MM.1S (cell line): ENCODE data around the gene L3MBTL4.

Experiments used
- DNase-seq: peaks from one replicate; pipeline ENCODE4 v3.0.0-alpha.2; 2015
- H2AFZ ChIP-seq: fragments of 300-600 bp; sonication (generic); 2 replicates; pipeline ENCODE4 v1.6.0; 2016; ENCODE audit warnings: antibody characterized with exemption, low read length
- H3F3A ChIP-seq: fragments of 300-600 bp; sonication (generic); 2 replicates; pipeline ENCODE4 v1.6.1; 2016; ENCODE audit warnings: mild to moderate bottlenecking, antibody characterized with exemption, low read length, moderate library complexity, mixed read lengths; ENCODE audit not compliant: insufficient read depth
- H3K27ac ChIP-seq: fragments of 300-600 bp; sonication (generic); 2 replicates; pipeline ENCODE4 v1.5.1; 2016; ENCODE audit warnings: mild to moderate bottlenecking, low read length
- H3K27me3 ChIP-seq: fragments of 300-600 bp; sonication (generic); replicated peaks from 2 replicates; pipeline ENCODE4 v1.6.0; 2016; ENCODE audit warnings: low read length; ENCODE audit not compliant: insufficient read depth
- H3K36me3 ChIP-seq: fragments of 300-600 bp; sonication (generic); replicated peaks from 2 replicates; pipeline ENCODE4 v1.6.1; 2016; ENCODE audit warnings: mild to moderate bottlenecking, low read length, mixed read lengths; ENCODE audit not compliant: insufficient read depth
- H3K4me1 ChIP-seq: fragments of 300-600 bp; sonication (generic); 2 replicates; pipeline ENCODE4 v1.6.1; 2016; ENCODE audit warnings: low read length, mixed read lengths
- H3K4me2 ChIP-seq: fragments of 300-600 bp; sonication (generic); 2 replicates; pipeline ENCODE4 v1.6.0; 2016; ENCODE audit warnings: low read depth, low read length
- H3K4me3 ChIP-seq: fragments of 300-600 bp; sonication (generic); 2 replicates; pipeline ENCODE4 v1.5.1; 2016; ENCODE audit warnings: low read length, mixed read lengths
- H3K79me2 ChIP-seq: fragments of 300-600 bp; sonication (generic); 2 replicates; pipeline ENCODE4 v1.6.1; 2016; ENCODE audit warnings: mixed run types, low read length, mixed read lengths
- H3K9ac ChIP-seq: fragments of 300-600 bp; sonication (generic); 2 replicates; pipeline ENCODE4 v1.6.1; 2016; ENCODE audit warnings: low read length, mixed read lengths
- H3K9me2 ChIP-seq: fragments of 300-600 bp; sonication (generic); replicated peaks from 2 replicates; pipeline ENCODE4 v1.6.1; 2016; ENCODE audit warnings: mild to moderate bottlenecking, low read length, mixed read lengths; ENCODE audit not compliant: insufficient read depth
- H3K9me3 ChIP-seq: fragments of 300-600 bp; sonication (generic); replicated peaks from 2 replicates; pipeline ENCODE4 v1.6.1; 2016; ENCODE audit warnings: mild to moderate bottlenecking, low read length, mixed read lengths; ENCODE audit not compliant: insufficient read depth
- H4K20me1 ChIP-seq: fragments of 300-600 bp; sonication (generic); 2 replicates; pipeline ENCODE4 v1.6.1; 2016; ENCODE audit warnings: mild to moderate bottlenecking, low read length, moderate library complexity, mixed read lengths; ENCODE audit not compliant: insufficient read depth
- CTCF ChIP-seq: fragments of 300-600 bp; sonication (generic); IDR thresholded peaks from 2 replicates; pipeline ENCODE4 v1.5.1; 2016; ENCODE audit warnings: antibody characterized with exemption, low read length, mixed read lengths
- EZH2 ChIP-seq: fragments of 300-600 bp; sonication (generic); optimal IDR thresholded peaks from 2 replicates; pipeline ENCODE3; 2017; ENCODE audit warnings: low read depth, mild to moderate bottlenecking, antibody characterized with exemption, low read length, mixed read lengths
- EZH2phosphoT487 ChIP-seq: fragments of 300-600 bp; sonication (generic); IDR thresholded peaks from 2 replicates; pipeline ENCODE4 v1.6.1; 2018; ENCODE audit warnings: antibody characterized with exemption, low read length

Gene L3MBTL4

GRCh38 chr18:5939801-5940667 lies 474.7 kb downstream of the L3MBTL4 start:
- Histone ChIP-seq H3K9me3 (no peaks in the 10 kb centered on the region), H3K9ac (no peak overlapping the region), H3K4me3 (no peak overlapping the region), H3K4me2 (no peak overlapping the region), H2AFZ (no peak overlapping the region), H3K27me3 (no peaks in the 10 kb centered on the region), H4K20me1 (no peaks in the 10 kb centered on the region), H3F3A (no peaks in the 10 kb centered on the region), H3K79me2 (no peaks in the 10 kb centered on the region), H3K36me3 (no peaks in the 10 kb centered on the region), H3K9me2 (no peaks in the 10 kb centered on the region), H3K27ac (no peak overlapping the region), H3K4me1 (no peaks in the 10 kb centered on the region)
- TF ChIP-seq CTCF (no peak), EZH2phosphoT487 (no peak), EZH2 (no peak)
- no peak for DNase-seq

GRCh38 chr18:5937795-5938194 lies 476.9 kb downstream of the L3MBTL4 start:
- Histone ChIP-seq H3K9ac (no peak overlapping the region), H3K27me3 (no peaks in the 10 kb centered on the region), H2AFZ (no peak overlapping the region), H3K27ac (no peak overlapping the region), H3K4me1 (no peaks in the 10 kb centered on the region), H3K79me2 (no peaks in the 10 kb centered on the region), H3K9me2 (no peaks in the 10 kb centered on the region), H3K36me3 (no peaks in the 10 kb centered on the region), H3K4me3 (no peak overlapping the region), H3F3A (no peaks in the 10 kb centered on the region), H3K4me2 (no peak overlapping the region), H3K9me3 (no peaks in the 10 kb centered on the region), H4K20me1 (no peaks in the 10 kb centered on the region)
- TF ChIP-seq EZH2phosphoT487 (no peak), CTCF (no peak), EZH2 (no peak)
- no peak for DNase-seq

GRCh38 chr18:5937121-5937520 lies 477.6 kb downstream of the L3MBTL4 start:
- DNase-seq: no peak
- H3K9me3 ChIP-seq: no peaks in the 10 kb centered on the region
- H4K20me1 ChIP-seq: no peaks in the 10 kb centered on the region
- no peaks in the 10 kb centered on the region for H3K79me2 ChIP-seq
- no peaks in the 10 kb centered on the region for H3F3A ChIP-seq
- no peak overlapping the region for H3K4me2 ChIP-seq
- no peaks in the 10 kb centered on the region for H3K9me2 ChIP-seq
- no peak overlapping the region for H2AFZ ChIP-seq
- H3K4me3 ChIP-seq: no peak overlapping the region
- H3K9ac ChIP-seq: no peak overlapping the region
- H3K27ac ChIP-seq: no peak overlapping the region
- H3K27me3 ChIP-seq: no peaks in the 10 kb centered on the region
- H3K36me3 ChIP-seq: no peaks in the 10 kb centered on the region
- H3K4me1 ChIP-seq: no peaks in the 10 kb centered on the region
- no peak for TF ChIP-seq CTCF
- no peak for TF ChIP-seq EZH2
- TF ChIP-seq EZH2phosphoT487: no peak
